ENCODE measurements around the gene SLC45A3. TPM values are rescaled to one million over a fixed set of nuclear protein-coding genes. Genes with fewer than 3 reads are reported as not detected.

The SLC45A3 gene
- total RNA-seq, 1 donor, result 2.0 TPM

- no peaks in the 10 kb centered on the region for H3K27me3 ChIP-seq (ENCODE audit: insufficient read depth, low read length)
- H3K4me1 ChIP-seq (ENCODE audit: insufficient read depth, low read length), result peaks cover 67% of the 10 kb centered on the region
- no peak overlapping the region for H3K4me3 ChIP-seq (ENCODE audit: low read length)
- H3K9me3 ChIP-seq (ENCODE audit: low read depth, low read length), result no peaks in the 10 kb centered on the region
Observed at GRCh38 chr1:205665201-205666045, 14.9 kb downstream of the SLC45A3 start.

- Histone ChIP-seq H3K27me3 (ENCODE audit: insufficient read depth, low read length) (no peaks in the 10 kb centered on the region), H3K4me3 (ENCODE audit: low read length) (no peak overlapping the region), H3K4me1 (ENCODE audit: insufficient read depth, low read length) (peaks cover 58% of the 10 kb centered on the region), H3K9me3 (ENCODE audit: low read depth, low read length) (no peaks in the 10 kb centered on the region)
Observed at GRCh38 chr1:205664399-205665017, 15.8 kb downstream of the SLC45A3 start.

GRCh38 chr1:205663286-205663936 lies 16.9 kb downstream of the SLC45A3 start:
- Histone ChIP-seq H3K4me3 (ENCODE audit: low read length) (no peak overlapping the region), H3K27me3 (ENCODE audit: insufficient read depth, low read length) (no peaks in the 10 kb centered on the region), H3K4me1 (ENCODE audit: insufficient read depth, low read length) (peaks cover 47% of the 10 kb centered on the region), H3K9me3 (ENCODE audit: low read depth, low read length) (no peaks in the 10 kb centered on the region)

- Histone ChIP-seq H3K27me3 (ENCODE audit: insufficient read depth, low read length) (no peaks in the 10 kb centered on the region), H3K9me3 (ENCODE audit: low read depth, low read length) (no peaks in the 10 kb centered on the region), H3K4me1 (ENCODE audit: insufficient read depth, low read length) (peaks cover 40% of the 10 kb centered on the region), H3K4me3 (ENCODE audit: low read length) (no peak overlapping the region)
Observed at GRCh38 chr1:205662791-205663190, 17.5 kb downstream of the SLC45A3 start.

- no peaks in the 10 kb centered on the region for H3K27me3 ChIP-seq (ENCODE audit: insufficient read depth, low read length)
- H3K4me3 ChIP-seq (ENCODE audit: low read length), result no peak overlapping the region
- H3K4me1 ChIP-seq (ENCODE audit: insufficient read depth, low read length), result peaks cover 36% of the 10 kb centered on the region
- no peaks in the 10 kb centered on the region for H3K9me3 ChIP-seq (ENCODE audit: low read depth, low read length)
Observed at GRCh38 chr1:205662135-205662738, 18.1 kb downstream of the SLC45A3 start.

GRCh38 chr1:205661429-205662134 lies 18.7 kb downstream of the SLC45A3 start:
- no peaks in the 10 kb centered on the region for H3K9me3 ChIP-seq (ENCODE audit: low read depth, low read length)
- no peak overlapping the region for H3K4me3 ChIP-seq (ENCODE audit: low read length)
- H3K4me1 ChIP-seq (ENCODE audit: insufficient read depth, low read length), result peaks cover 29% of the 10 kb centered on the region
- no peaks in the 10 kb centered on the region for H3K27me3 ChIP-seq (ENCODE audit: insufficient read depth, low read length)

- peaks cover 17% of the 10 kb centered on the region for H3K4me1 ChIP-seq (ENCODE audit: insufficient read depth, low read length)
- no peaks in the 10 kb centered on the region for H3K27me3 ChIP-seq (ENCODE audit: insufficient read depth, low read length)
- no peak overlapping the region for H3K4me3 ChIP-seq (ENCODE audit: low read length)
- H3K9me3 ChIP-seq (ENCODE audit: low read depth, low read length), result no peaks in the 10 kb centered on the region
Observed at GRCh38 chr1:205660361-205660760, 19.9 kb downstream of the SLC45A3 start.

- Histone ChIP-seq H3K27me3 (ENCODE audit: insufficient read depth, low read length) (no peaks in the 10 kb centered on the region), H3K4me1 (ENCODE audit: insufficient read depth, low read length) (peaks cover 4% of the 10 kb centered on the region), H3K9me3 (ENCODE audit: low read depth, low read length) (no peaks in the 10 kb centered on the region)
Observed at GRCh38 chr1:205658943-205659581, 21.2 kb downstream of the SLC45A3 start.

GRCh38 chr1:205656236-205656635 lies 24.1 kb downstream of the SLC45A3 start:
- H3K4me1 ChIP-seq (ENCODE audit: insufficient read depth, low read length), result no peaks in the 10 kb centered on the region
- H3K9me3 ChIP-seq (ENCODE audit: low read depth, low read length), result no peaks in the 10 kb centered on the region
- no peaks in the 10 kb centered on the region for H3K27me3 ChIP-seq (ENCODE audit: insufficient read depth, low read length)
- no peak overlapping the region for H3K4me3 ChIP-seq (ENCODE audit: low read length)

More at GRCh38 chr1:205658943-205659581, 21.2 kb downstream of the SLC45A3 start:
- H3K4me3 ChIP-seq (ENCODE audit: low read length), result no peak overlapping the region

- Histone ChIP-seq H3K27me3 (ENCODE audit: insufficient read depth, low read length) (no peaks in the 10 kb centered on the region), H3K9me3 (ENCODE audit: low read depth, low read length) (no peaks in the 10 kb centered on the region), H3K4me1 (ENCODE audit: insufficient read depth, low read length) (no peaks in the 10 kb centered on the region), H3K4me3 (ENCODE audit: low read length) (no peak overlapping the region)
Observed at GRCh38 chr1:205652984-205653383, 27.3 kb downstream of the SLC45A3 start.

- no peak overlapping the region for H3K4me3 ChIP-seq (ENCODE audit: low read length)
- no peaks in the 10 kb centered on the region for H3K4me1 ChIP-seq (ENCODE audit: insufficient read depth, low read length)
- no peaks in the 10 kb centered on the region for H3K9me3 ChIP-seq (ENCODE audit: low read depth, low read length)
- H3K27me3 ChIP-seq (ENCODE audit: insufficient read depth, low read length), result no peaks in the 10 kb centered on the region
Observed at GRCh38 chr1:205650241-205650640, 30.1 kb downstream of the SLC45A3 start.

- Histone ChIP-seq H3K27me3 (ENCODE audit: insufficient read depth, low read length) (no peaks in the 10 kb centered on the region), H3K9me3 (ENCODE audit: low read depth, low read length) (no peaks in the 10 kb centered on the region), H3K4me3 (ENCODE audit: low read length) (no peak overlapping the region), H3K4me1 (ENCODE audit: insufficient read depth, low read length) (no peaks in the 10 kb centered on the region)
Observed at GRCh38 chr1:205645519-205645918, 34.8 kb downstream of the SLC45A3 start.

GRCh38 chr1:205642679-205643307 lies 37.5 kb downstream of the SLC45A3 start:
- Histone ChIP-seq H3K27me3 (ENCODE audit: insufficient read depth, low read length) (no peaks in the 10 kb centered on the region), H3K4me3 (ENCODE audit: low read length) (no peak overlapping the region), H3K4me1 (ENCODE audit: insufficient read depth, low read length) (no peaks in the 10 kb centered on the region), H3K9me3 (ENCODE audit: low read depth, low read length) (no peaks in the 10 kb centered on the region)

- H3K4me1 ChIP-seq (ENCODE audit: insufficient read depth, low read length), result no peaks in the 10 kb centered on the region
- H3K4me3 ChIP-seq (ENCODE audit: low read length), result no peak overlapping the region
- H3K27me3 ChIP-seq (ENCODE audit: insufficient read depth, low read length), result no peaks in the 10 kb centered on the region
- no peaks in the 10 kb centered on the region for H3K9me3 ChIP-seq (ENCODE audit: low read depth, low read length)
Observed at GRCh38 chr1:205639567-205639966, 40.7 kb downstream of the SLC45A3 start.
